A549 (cell line): Measurements from ENCODE around the gene TBC1D23. TPM values are rescaled to one million over a fixed set of nuclear protein-coding genes. Genes with fewer than 3 reads are reported as not detected.

Experiments
- ATAC-seq, 2 experiments: fragments of 200-7000 bp in 1 of 2; fragments of >200 bp in 1 of 2; cut with Nextera tagmentation in 1 of 2; cut with Tn5 transposase in 1 of 2; 3 replicates each; pipeline versions ENCODE4 v1.8.0 to v1.9.1; 2018 to 2020; ENCODE audit warnings: mild to moderate bottlenecking in 1 of 2, moderate library complexity in 1 of 2
- CTCF ChIA-PET: fragments of 300-600 bp; sonication (Branson Sonifier 250); formaldehyde crosslinking; extraction: SDS; loops from one replicate; lab custom pipeline; 2021; ENCODE audit warnings: antibody characterized with exemption, inconsistent platforms; lab: Yijun Ruan, JAX
- POLR2A ChIA-PET: fragments of 350-600 bp; formaldehyde crosslinking; extraction: SDS; loops from one replicate; lab custom pipeline; 2021; ENCODE audit warnings: antibody characterized with exemption, inconsistent platforms; lab: Yijun Ruan, JAX
- DNase-seq, 2 experiments: peaks; one replicate each; pipeline versions ENCODE4 v3.0.0 to v3.0.0-alpha.2; 2011 to 2016; ENCODE audit warnings: low read depth in 1 of 2, low spot score in 1 of 2
- FAIRE-seq: peaks from 2 replicates; lab custom pipeline; 2011; peaks lifted over from hg19 to GRCh38; lab: Jason Lieb, UNC
- H3K27ac ChIP-seq, 2 experiments: fragments of >200 bp; sonication (Bioruptor Twin); formaldehyde crosslinking; 3 replicates each; pipeline ENCODE4 v1.5.1; 2016 to 2017
- H3K4me1 ChIP-seq: fragments of >200 bp; sonication (Bioruptor Twin); formaldehyde crosslinking; 3 replicates; pipeline ENCODE4 v1.6.1; 2016
- H3K4me2 ChIP-seq: fragments of >200 bp; sonication (Bioruptor Twin); formaldehyde crosslinking; 3 replicates; pipeline ENCODE4 v1.6.1; 2016
- H3K4me3 ChIP-seq: fragments of >200 bp; sonication (Bioruptor Twin); formaldehyde crosslinking; 3 replicates; pipeline ENCODE4 v1.5.1; 2016
- H3K9me3 ChIP-seq: fragments of >200 bp; sonication (Bioruptor Twin); formaldehyde crosslinking; 3 replicates; pipeline ENCODE4 v1.6.1; 2016
- ATOH8 ChIP-seq: fragments of 250-450 bp; sonication (Bioruptor Pico); IDR thresholded peaks from 2 replicates; pipeline ENCODE4 v1.5.0; 2020; ENCODE audit warnings: low read depth, mild to moderate bottlenecking, moderate library complexity
- CBX2 ChIP-seq: fragments of 200-600 bp; sonication (generic); IDR thresholded peaks from 2 replicates; pipeline ENCODE4 v1.6.1; 2016; ENCODE audit warnings: low read depth, mild to moderate bottlenecking, borderline replicate concordance
- CHD2 ChIP-seq: fragments of 150-350 bp; IDR thresholded peaks from 2 replicates; pipeline ENCODE4 v1.6.1; 2014; ENCODE audit warnings: low read length; ENCODE audit not compliant: partially characterized antibody
- ELK1 ChIP-seq: fragments of 150-350 bp; IDR thresholded peaks from 2 replicates; pipeline ENCODE4 v1.6.1; 2014; ENCODE audit warnings: low read depth, mild to moderate bottlenecking, low read length
- EP300 ChIP-seq, 2 experiments: fragments of >200 bp; sonication (Bioruptor Twin); formaldehyde crosslinking; IDR thresholded peaks; 2 replicates in 1 of 2; 3 replicates in 1 of 2; pipeline ENCODE4 v1.6.1; 2016 to 2017
- ESRRA ChIP-seq: fragments of 150-350 bp; IDR thresholded peaks from 2 replicates; pipeline ENCODE4 v1.6.1; 2014; ENCODE audit warnings: mild to moderate bottlenecking, low read length, borderline replicate concordance
- FOXS1 ChIP-seq: fragments of 250-450 bp; sonication (Bioruptor Pico); IDR thresholded peaks from 2 replicates; pipeline ENCODE4 v1.5.0; 2020; ENCODE audit warnings: mild to moderate bottlenecking, moderate library complexity
- HES2 ChIP-seq: fragments of >200 bp; sonication (Bioruptor Twin); formaldehyde crosslinking; IDR thresholded peaks from 2 replicates; pipeline ENCODE4 v1.6.1; 2016
- HMGXB4 ChIP-seq: fragments of 250-450 bp; sonication (Bioruptor Pico); IDR thresholded peaks from 2 replicates; pipeline ENCODE4 v1.5.0; 2021; ENCODE audit warnings: mild to moderate bottlenecking, moderate library complexity, borderline replicate concordance
- HOXA7 ChIP-seq: fragments of 250-450 bp; sonication (Bioruptor Pico); IDR thresholded peaks from 2 replicates; pipeline ENCODE4 v1.5.0; 2020; ENCODE audit warnings: mild to moderate bottlenecking, moderate library complexity
- JUN ChIP-seq, 2 experiments: fragments of >200 bp; sonication (Bioruptor Twin); formaldehyde crosslinking; IDR thresholded peaks; 2 replicates in 1 of 2; 3 replicates in 1 of 2; pipeline ENCODE4 v1.6.1; 2016 to 2017
- JUNB ChIP-seq: fragments of >200 bp; sonication (Bioruptor Twin); formaldehyde crosslinking; IDR thresholded peaks from 2 replicates; pipeline ENCODE4 v1.6.1; 2016
- MAX ChIP-seq: IDR thresholded peaks from 2 replicates; pipeline ENCODE4 v1.6.1; 2012
- NPAS2 ChIP-seq: fragments of 250-450 bp; sonication (Bioruptor Pico); IDR thresholded peaks from 2 replicates; pipeline ENCODE4 v1.8.0; 2022; ENCODE audit warnings: mild to moderate bottlenecking, moderate library complexity, borderline replicate concordance
- POLR2AphosphoS2 ChIP-seq: conservative IDR thresholded peaks from 2 replicates; pipeline ENCODE4 v1.6.1; 2012; ENCODE audit warnings: low read length, improper control_type of control experiment, inconsistent platforms
- RARB ChIP-seq: fragments of 250-450 bp; sonication (Bioruptor Pico); IDR thresholded peaks from 2 replicates; pipeline ENCODE4 v1.8.0; 2021; ENCODE audit warnings: mild to moderate bottlenecking, moderate library complexity
- RNF2 ChIP-seq: fragments of 200-600 bp; sonication (generic); IDR thresholded peaks from 2 replicates; pipeline ENCODE4 v1.6.1; 2016; ENCODE audit warnings: low read depth, mild to moderate bottlenecking, antibody characterized with exemption, moderate library complexity, borderline replicate concordance
- ZC3H11A ChIP-seq: fragments of 450-650 bp; IDR thresholded peaks from 2 replicates; pipeline ENCODE4 v1.6.1; 2014; ENCODE audit warnings: antibody characterized with exemption, mild to moderate bottlenecking
- ZNF302 ChIP-seq: fragments of 250-450 bp; sonication (Bioruptor Pico); IDR thresholded peaks from 2 replicates; pipeline ENCODE4 v1.9.0; 2021; ENCODE audit warnings: inconsistent platforms, mild to moderate bottlenecking, moderate library complexity
- WGBS: methylation state at CpG from one replicate; pipeline ENCODE4 v1.1.6; 2017; ENCODE audit errors: missing lambda C conversion rate; 5-methylcytosine and 5-hydroxymethylcytosine counted together
- polyA plus RNA-seq, 4 experiments: library from polyadenylated mRNA; depleted of rRNA in 3 of 4; stranded (reverse); fragments of >200 nt; fragmentation: RNase III in 1 of 4; extraction: RNeasy Plus Mini Kit Qiagen cat#74134 plus additional on column Dnase treatment in 1 of 4; gene quantifications; 2 replicates in 3 of 4; 3 replicates in 1 of 4; pipeline ENCODE4 v1.2.3, GENCODE V29; 2011 to 2017

TBC1D23 gene
- polyA plus RNA-seq, 2 of the 4 experiments (the other 2 are of a cell fraction): 14.5 to 29.4 TPM

- no peak for ATAC-seq
- no peak for DNase-seq
- Histone ChIP-seq H3K27ac (no peak overlapping the region), H3K9me3 (no peaks in the 10 kb centered on the region), H3K4me2 (no peak overlapping the region), H3K4me3 (no peak overlapping the region), H3K4me1 (peaks cover 10% of the 10 kb centered on the region; the same call in 2 of the 3 replicates)
- TF ChIP-seq RARB (CRISPR knock-in tag) (no peak), ZC3H11A (no peak), ELK1 (no peak), CHD2 (no peak), RNF2 (no peak), HMGXB4 (CRISPR knock-in tag) (no peak), JUN (IDR thresholded peaks at IDR 0.05) (no peak), ZNF302 (CRISPR knock-in tag) (no peak), NPAS2 (CRISPR knock-in tag) (no peak), CBX2 (no peak), ATOH8 (CRISPR knock-in tag) (no peak), MAX (no peak), HOXA7 (CRISPR knock-in tag) (no peak), JUNB (no peak), ESRRA (no peak), POLR2AphosphoS2 (no peak)
- POLR2A ChIA-PET: interaction anchor here (0.7 kb wide), 1 partner anchor 11 kb away, joined by 5 read pairs; no protein-coding TSS in a partner anchor
- CTCF ChIA-PET: interaction anchor here (0.8 to 3.5 kb wide), 3 partner anchors 10 to 421 kb away, joined by 4 to 11 read pairs (median 4); no protein-coding TSS in a partner anchor
- WGBS: 60% methylated on average over 2 of the region's 2 CpGs
- FAIRE-seq: no peak
Measured at GRCh38 chr3:100264242-100264641, 3.5 kb downstream of the TBC1D23 start.

- no peaks in the 10 kb centered on the region for H3K9me3 ChIP-seq
- H3K4me2 ChIP-seq: no peak overlapping the region
- CTCF ChIA-PET: interaction anchor here (1.0 to 3.5 kb wide), 2 partner anchors 9 to 11 kb away, joined by 4 to 11 read pairs; no protein-coding TSS in a partner anchor
- ATAC-seq: no peak
- WGBS: 96% methylated on average over 1 of the region's 1 CpG
- FAIRE-seq: no peak
- H3K4me3 ChIP-seq: no peak overlapping the region
- TF ChIP-seq FOXS1 (no peak), ZNF302 (CRISPR knock-in tag) (no peak), POLR2AphosphoS2 (no peak), RARB (CRISPR knock-in tag) (no peak), HES2 (no peak), EP300 (IDR thresholded peaks at IDR 0.05) (no peak)
- POLR2A ChIA-PET: no interaction called here
- H3K4me1 ChIP-seq: peaks cover 8% of the 10 kb centered on the region; the same call in 2 of the 3 replicates
- H3K27ac ChIP-seq: no peak overlapping the region
- no peak for DNase-seq
Measured at GRCh38 chr3:100265016-100265415, 4.2 kb downstream of the TBC1D23 start.
